ENCODE data around the gene DIAPH1. TPM values are rescaled to one million over a fixed set of nuclear protein-coding genes. Genes with fewer than 3 reads are reported as not detected.

The DIAPH1 gene
- total RNA-seq, 1 donor from 2014 or later = 99.1 TPM

DNA sequence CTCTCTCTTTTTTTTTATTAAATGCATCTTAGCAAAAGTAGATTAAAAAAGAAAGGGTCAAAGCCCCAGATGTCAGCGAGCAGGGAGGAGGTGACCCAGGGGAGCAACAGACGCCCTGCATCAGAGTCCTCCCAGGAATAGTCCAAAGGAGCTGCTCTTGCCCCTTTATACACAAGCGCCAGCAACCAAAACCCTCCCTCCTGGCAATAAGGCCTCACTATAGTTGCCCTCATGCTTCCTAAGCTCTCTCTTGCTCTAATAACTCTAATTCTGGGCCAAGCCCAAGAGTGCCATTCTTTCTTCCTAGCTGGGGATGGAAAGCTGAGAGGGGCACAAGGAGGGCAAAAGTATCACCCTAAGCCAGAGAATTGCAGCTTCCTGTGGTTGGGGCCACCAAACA lies 103.7 kb downstream of the DIAPH1 start:
- Mint-ChIP-seq H3K4me3 (peak overlapping the region; percentile 87), H3K36me3 (ENCODE audit: low read depth) (peaks cover 44% of the 10 kb centered on the region), H3K4me1 (peaks cover 87% of the 10 kb centered on the region), H3K27ac (ENCODE audit: unreplicated experiment) (peak overlapping the region; percentile 90), H3K9me3 (no peaks in the 10 kb centered on the region), H3K27me3 (ENCODE audit: low read depth) (no peaks in the 10 kb centered on the region)
- no peak for DNase-seq (ENCODE audit: low read depth, low spot score)
- TF ChIP-seq, protein P1, sequence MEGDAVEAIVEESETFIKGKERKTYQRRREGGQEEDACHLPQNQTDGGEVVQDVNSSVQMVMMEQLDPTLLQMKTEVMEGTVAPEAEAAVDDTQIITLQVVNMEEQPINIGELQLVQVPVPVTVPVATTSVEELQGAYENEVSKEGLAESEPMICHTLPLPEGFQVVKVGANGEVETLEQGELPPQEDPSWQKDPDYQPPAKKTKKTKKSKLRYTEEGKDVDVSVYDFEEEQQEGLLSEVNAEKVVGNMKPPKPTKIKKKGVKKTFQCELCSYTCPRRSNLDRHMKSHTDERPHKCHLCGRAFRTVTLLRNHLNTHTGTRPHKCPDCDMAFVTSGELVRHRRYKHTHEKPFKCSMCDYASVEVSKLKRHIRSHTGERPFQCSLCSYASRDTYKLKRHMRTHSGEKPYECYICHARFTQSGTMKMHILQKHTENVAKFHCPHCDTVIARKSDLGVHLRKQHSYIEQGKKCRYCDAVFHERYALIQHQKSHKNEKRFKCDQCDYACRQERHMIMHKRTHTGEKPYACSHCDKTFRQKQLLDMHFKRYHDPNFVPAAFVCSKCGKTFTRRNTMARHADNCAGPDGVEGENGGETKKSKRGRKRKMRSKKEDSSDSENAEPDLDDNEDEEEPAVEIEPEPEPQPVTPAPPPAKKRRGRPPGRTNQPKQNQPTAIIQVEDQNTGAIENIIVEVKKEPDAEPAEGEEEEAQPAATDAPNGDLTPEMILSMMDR (conservative IDR thresholded peaks at IDR 0.05) = no peak

DNA sequence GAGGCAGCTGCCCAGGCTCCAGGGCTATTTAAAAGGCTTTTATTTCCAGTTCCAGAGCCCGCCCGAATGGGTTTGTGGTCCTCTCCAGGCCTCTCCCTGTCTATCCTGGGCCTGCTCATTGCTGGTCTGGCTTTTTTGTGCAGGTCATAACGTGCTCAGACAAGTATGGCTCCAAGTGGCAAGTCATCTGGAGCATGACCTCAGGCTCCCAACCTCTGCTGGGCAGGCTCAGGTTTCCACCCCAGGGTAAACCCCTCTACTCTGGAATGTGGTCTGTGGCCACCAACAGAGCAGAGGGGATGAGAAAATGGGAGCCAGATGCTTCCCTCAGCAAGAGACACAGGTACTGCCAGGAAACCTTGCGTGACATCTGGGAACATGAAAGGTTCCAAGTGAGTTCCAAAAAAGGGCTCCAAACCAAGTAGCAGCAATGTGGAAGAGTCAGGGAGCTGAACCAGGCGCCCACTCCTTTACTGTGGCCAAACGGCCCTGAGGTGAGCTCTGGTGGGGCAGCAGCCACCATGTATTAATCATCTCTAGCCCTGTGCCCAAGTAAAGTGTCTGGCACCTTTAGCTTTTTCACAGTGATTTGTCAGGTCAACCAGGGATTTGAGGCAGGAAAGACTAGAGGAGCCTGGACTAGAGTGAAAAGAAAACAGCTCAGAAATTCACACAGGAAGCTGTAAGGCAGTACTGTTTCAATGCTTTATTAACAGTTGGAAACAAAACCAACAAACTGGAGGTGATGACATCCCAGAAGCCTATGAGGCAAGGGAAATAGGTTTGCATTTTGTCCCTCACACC lies 104.3 kb downstream of the DIAPH1 start:
- Mint-ChIP-seq H3K9me3 (no peaks in the 10 kb centered on the region), H3K27ac (ENCODE audit: unreplicated experiment) (peak overlapping the region; percentile 90), H3K4me3 (peak overlapping the region; percentile 87), H3K36me3 (ENCODE audit: low read depth) (peaks cover 39% of the 10 kb centered on the region), H3K4me1 (peaks cover 87% of the 10 kb centered on the region), H3K27me3 (ENCODE audit: low read depth) (no peaks in the 10 kb centered on the region)
- TF ChIP-seq, protein P1 (conservative IDR thresholded peaks at IDR 0.05) = no peak
- no peak for DNase-seq (ENCODE audit: low read depth, low spot score)

DNA sequence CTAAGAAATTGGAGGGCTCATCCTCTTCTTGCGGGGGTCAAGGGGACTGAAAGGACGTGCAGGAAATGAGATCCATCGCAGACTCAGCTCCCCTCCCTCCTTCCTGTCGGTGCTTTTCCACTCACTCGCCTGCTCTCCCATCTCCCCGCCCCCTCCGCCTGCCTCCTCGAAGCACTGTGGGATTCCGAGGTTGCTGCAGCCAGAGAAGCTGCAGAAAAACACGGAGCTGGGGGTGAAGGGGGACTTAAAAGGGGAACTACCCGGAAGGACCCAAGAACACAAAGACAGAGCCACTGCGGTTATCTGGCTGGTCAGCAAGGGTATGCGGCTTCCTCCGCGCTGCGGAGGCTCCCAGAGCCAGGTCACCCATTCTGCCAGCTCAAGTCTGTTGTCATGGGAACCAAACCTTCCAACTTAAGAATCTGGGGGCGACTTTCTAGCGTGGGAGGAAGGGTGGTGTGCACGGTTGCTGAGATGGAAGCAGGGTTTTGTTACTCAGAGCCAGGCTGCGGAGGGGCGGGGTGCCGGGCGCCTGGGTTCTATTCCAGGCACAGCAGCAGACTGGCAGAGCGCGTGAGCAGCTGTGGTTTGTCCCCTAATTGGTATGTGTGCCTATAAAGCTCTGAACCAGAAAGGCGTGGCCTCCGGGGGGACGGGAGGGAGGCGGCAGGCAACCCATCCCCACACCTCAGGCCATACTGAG lies 105.0 kb downstream of the DIAPH1 start:
- H3K9me3 Mint-ChIP-seq = no peaks in the 10 kb centered on the region
- TF ChIP-seq, protein P1 (conservative IDR thresholded peaks at IDR 0.05) = no peak
- H3K36me3 Mint-ChIP-seq (ENCODE audit: low read depth) = peaks cover 32% of the 10 kb centered on the region
- DNase-seq (ENCODE audit: low read depth, low spot score) = peak; percentile 70
- H3K4me1 Mint-ChIP-seq = peaks cover 87% of the 10 kb centered on the region
- peak overlapping the region; percentile 87 for H3K4me3 Mint-ChIP-seq
- peak overlapping the region; percentile 91 for H3K27ac Mint-ChIP-seq (ENCODE audit: unreplicated experiment)
- H3K27me3 Mint-ChIP-seq (ENCODE audit: low read depth) = no peaks in the 10 kb centered on the region

DNA sequence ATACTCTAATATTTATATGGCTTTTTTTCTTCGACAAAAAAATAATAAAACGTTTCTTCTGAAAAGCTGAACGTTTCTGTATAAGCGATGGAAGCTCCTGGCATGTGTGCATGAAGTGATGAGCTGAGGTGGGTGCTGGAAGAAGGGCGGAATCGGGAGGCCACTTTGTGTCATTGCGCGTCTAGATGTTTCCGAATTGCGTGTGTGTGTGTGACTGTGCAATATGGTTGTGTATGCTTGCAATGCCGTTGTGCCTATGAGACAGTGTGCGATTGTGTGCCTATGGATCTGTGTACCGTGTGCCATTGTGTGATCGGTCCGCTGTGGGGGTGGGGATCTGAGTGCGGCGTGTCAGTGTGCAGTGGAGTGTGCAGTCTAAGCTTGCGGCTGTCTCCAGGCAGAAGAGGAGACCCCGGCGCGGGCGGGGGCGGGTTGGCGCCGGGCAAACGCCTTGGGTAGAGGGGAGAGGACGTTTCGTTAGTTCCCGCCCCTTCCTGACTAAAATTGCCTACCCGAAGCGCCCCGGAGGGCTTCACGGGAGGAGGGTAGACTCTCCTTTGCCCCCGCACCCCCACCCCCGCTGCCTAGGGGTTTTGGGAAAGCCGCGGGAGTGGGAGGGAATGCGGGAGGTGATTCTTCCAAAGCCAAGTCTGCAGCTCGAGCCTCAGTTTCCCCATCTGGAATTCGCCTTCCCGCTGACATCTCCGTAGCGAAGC lies 105.7 kb downstream of the DIAPH1 start:
- H3K36me3 Mint-ChIP-seq (ENCODE audit: low read depth) = peaks cover 31% of the 10 kb centered on the region
- H3K27ac Mint-ChIP-seq (ENCODE audit: unreplicated experiment) = peak overlapping the region; percentile 91
- peaks cover 88% of the 10 kb centered on the region for H3K4me1 Mint-ChIP-seq
- H3K9me3 Mint-ChIP-seq = no peaks in the 10 kb centered on the region
- TF ChIP-seq, protein P1 (conservative IDR thresholded peaks at IDR 0.05) = no peak
- peak; percentile 60 for DNase-seq (ENCODE audit: low read depth, low spot score)
- H3K4me3 Mint-ChIP-seq = peak overlapping the region; percentile 87
- no peaks in the 10 kb centered on the region for H3K27me3 Mint-ChIP-seq (ENCODE audit: low read depth)

DNA sequence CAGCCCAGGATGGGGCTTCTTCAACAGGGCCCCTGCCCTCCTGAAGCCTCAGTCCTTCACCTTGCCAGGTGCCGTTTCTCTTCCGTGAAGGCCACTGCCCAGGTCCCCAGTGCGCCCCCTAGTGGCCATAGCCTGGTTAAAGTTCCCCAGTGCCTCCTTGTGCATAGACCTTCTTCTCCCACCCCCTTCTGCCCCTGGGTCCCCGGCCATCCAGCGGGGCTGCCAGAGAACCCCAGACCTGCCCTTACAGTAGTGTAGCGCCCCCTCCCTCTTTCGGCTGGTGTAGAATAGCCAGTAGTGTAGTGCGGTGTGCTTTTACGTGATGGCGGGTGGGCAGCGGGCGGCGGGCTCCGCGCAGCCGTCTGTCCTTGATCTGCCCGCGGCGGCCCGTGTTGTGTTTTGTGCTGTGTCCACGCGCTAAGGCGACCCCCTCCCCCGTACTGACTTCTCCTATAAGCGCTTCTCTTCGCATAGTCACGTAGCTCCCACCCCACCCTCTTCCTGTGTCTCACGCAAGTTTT lies 106.3 kb downstream of the DIAPH1 start:
- Mint-ChIP-seq H3K9me3 (no peaks in the 10 kb centered on the region), H3K27ac (ENCODE audit: unreplicated experiment) (peak overlapping the region; percentile 91), H3K36me3 (ENCODE audit: low read depth) (peaks cover 27% of the 10 kb centered on the region), H3K4me1 (peaks cover 88% of the 10 kb centered on the region), H3K27me3 (ENCODE audit: low read depth) (no peaks in the 10 kb centered on the region), H3K4me3 (peak overlapping the region; percentile 87)
- DNase-seq (ENCODE audit: low read depth, low spot score) = peak; percentile 71
- TF ChIP-seq, protein P1 (conservative IDR thresholded peaks at IDR 0.05) = peak; percentile 95

Data from neural crest cell (in vitro differentiated cells).